Stimulated activated memory B cell treated with anti-CD40 and anti-IgM and Interleukin-4, amounts not matched to agents 10 μg/mL and 1 μg/mL and 100 μg/mL, for 72 hours (primary cell): ENCODE results near the gene FLG.
"Not testable (repeated sequence)": the region's sequence is repeated elsewhere in the genome, so short reads cannot be mapped to it uniquely, and the experiment has no call there.

Source experiments
- ATAC-seq: fragments of 150-1000 bp; cut with Tn5 transposase; 2 replicates; pipeline ENCODE4 v1.10.0; 2021
- H3K27ac Mint-ChIP-seq: one replicate; pipeline ENCODE4 v1.8.0; 2022; ENCODE audit warnings: mild to moderate bottlenecking, mixed read lengths
- H3K27me3 Mint-ChIP-seq: one replicate; pipeline ENCODE4 v1.8.0; 2022; ENCODE audit warnings: mixed read lengths
- H3K36me3 Mint-ChIP-seq: one replicate; pipeline ENCODE4 v1.8.0; 2022; ENCODE audit warnings: mixed read lengths
- H3K4me1 Mint-ChIP-seq: one replicate; pipeline ENCODE4 v1.8.0; 2022; ENCODE audit warnings: mixed read lengths
- H3K4me3 Mint-ChIP-seq: one replicate; pipeline ENCODE4 v1.8.0; 2022; ENCODE audit warnings: mild to moderate bottlenecking, moderate library complexity, mixed read lengths
- H3K9me3 Mint-ChIP-seq: one replicate; pipeline ENCODE4 v1.8.0; 2022; ENCODE audit warnings: mixed read lengths

The FLG gene

DNA sequence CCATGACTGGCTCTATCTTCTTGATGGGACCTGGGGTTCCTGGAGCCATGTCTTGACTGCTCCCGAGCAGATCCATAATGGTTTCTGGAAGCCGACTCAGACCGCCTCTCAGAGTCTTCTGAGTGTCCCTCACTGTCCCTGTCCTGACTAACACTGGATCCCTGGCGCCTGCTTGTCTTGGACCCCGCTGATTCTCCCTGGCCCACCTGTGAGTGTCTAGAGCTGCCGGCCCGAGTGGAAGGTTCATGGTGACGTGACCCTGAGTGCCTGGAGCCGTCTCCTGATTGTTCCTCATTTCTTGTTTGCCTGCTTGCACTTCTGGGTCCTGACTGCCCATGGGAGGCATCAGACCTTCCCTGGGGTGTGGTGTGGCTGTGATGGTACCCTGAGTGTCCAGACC, 15.1 kb downstream of the FLG start:
- H3K9me3 Mint-ChIP-seq: peaks cover 3% of the 10 kb centered on the region
- H3K36me3 Mint-ChIP-seq: no peaks in the 10 kb centered on the region
- ATAC-seq: no peak
- no peak overlapping the region for H3K27ac Mint-ChIP-seq
- no peak overlapping the region for H3K4me3 Mint-ChIP-seq
- H3K27me3 Mint-ChIP-seq: peaks cover 31% of the 10 kb centered on the region
- no peaks in the 10 kb centered on the region for H3K4me1 Mint-ChIP-seq

DNA sequence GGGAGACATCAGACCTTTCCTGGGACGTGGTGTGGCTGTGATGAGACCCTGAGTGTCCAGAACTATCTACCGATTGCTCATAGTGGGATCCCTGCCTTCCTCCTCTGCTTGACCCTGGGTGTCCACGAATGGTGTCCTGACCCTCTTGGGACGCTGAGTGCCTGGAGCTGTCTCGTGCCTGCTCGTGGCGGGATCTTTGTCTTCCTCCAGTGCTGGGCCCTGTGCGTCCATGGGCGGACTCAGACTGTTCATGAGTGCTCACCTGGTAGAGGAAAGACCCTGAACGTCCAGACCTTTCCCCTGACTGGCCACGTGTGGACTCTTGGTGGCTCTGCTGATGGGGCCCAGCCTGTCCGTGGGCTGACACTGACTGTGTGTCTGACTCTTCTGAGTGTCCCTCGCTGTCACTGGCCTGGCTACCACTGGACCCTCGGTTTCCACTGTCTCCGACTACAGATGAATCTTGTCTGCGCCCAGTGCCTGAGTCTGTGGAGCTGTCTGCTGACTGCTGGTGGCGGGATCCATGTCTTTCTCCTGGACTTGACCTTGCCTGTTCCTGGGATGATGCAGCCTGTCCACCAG, 15.6 kb downstream of the FLG start:
- not testable (repeated sequence) for ATAC-seq, H3K4me1 Mint-ChIP-seq, H3K36me3 Mint-ChIP-seq, H3K9me3 Mint-ChIP-seq, H3K4me3 Mint-ChIP-seq, H3K27ac Mint-ChIP-seq
- peaks cover 28% of the 10 kb centered on the region for H3K27me3 Mint-ChIP-seq

DNA sequence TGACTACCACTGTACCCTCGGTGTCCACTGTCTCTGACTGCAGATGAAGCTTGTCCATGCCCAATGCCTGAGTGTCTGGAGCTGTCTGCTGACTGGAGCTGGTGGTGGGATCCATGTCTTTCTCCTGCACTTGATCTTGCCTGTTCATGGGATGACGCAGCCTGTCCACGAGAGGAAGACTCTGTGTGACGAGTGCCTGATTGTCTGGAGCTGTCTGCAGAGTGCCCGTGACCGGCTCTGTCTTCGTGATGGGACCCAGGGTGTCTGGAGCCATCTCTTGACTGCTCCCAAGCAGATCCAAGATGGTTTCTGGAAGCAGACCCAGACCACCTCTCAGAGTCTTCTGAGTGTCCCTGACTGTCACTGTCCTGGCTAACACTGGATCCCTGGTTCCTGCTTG, 16.3 kb downstream of the FLG start:
- H3K36me3 Mint-ChIP-seq, H3K4me1 Mint-ChIP-seq, H3K9me3 Mint-ChIP-seq, H3K4me3 Mint-ChIP-seq, H3K27ac Mint-ChIP-seq, ATAC-seq: not testable (repeated sequence)
- H3K27me3 Mint-ChIP-seq: peaks cover 21% of the 10 kb centered on the region

DNA sequence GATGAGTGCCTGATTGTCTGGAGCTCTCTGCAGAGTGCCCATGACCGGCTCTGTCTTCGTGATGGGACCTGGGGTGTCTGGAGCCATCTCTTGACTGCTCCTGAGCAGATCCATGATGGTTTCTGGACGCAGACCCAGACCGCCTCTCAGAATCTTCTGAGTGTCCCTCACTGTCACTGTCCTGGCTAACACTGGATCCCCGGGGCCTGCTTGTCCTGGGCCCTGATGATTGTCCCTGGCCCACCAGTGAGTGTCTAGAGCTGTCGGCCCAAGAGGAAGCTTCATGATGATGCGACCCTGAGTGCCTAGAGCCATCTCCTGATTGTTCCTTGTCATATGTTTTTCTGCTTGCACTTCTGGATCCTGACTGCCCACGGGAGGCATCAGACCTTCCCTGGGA, 17.1 kb downstream of the FLG start:
- not testable (repeated sequence) for H3K4me1 Mint-ChIP-seq, H3K27ac Mint-ChIP-seq, H3K36me3 Mint-ChIP-seq, H3K4me3 Mint-ChIP-seq, H3K9me3 Mint-ChIP-seq, ATAC-seq
- H3K27me3 Mint-ChIP-seq: peaks cover 13% of the 10 kb centered on the region

DNA sequence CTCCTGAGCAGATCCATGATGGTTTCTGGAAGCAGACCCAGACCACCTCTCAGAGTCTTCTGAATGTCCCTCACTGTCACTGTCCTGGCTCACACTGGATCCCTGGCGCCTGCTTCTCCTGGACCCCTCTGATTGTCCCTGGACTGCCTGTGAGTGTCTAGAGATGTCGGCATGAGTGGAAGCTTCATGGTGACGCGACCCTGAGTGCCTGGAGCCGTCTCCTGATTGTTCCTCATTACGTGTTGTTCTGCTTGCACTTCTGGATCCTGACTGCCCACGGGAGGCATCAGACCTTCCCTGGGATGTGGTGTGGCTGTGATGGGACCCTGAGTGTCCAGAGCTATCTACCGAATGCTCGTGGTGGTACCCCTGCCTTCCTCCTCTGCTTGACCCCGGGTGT, 18.9 kb downstream of the FLG start:
- not testable (repeated sequence) for H3K27ac Mint-ChIP-seq, H3K27me3 Mint-ChIP-seq, H3K4me3 Mint-ChIP-seq, H3K36me3 Mint-ChIP-seq, H3K9me3 Mint-ChIP-seq, H3K4me1 Mint-ChIP-seq, ATAC-seq

DNA sequence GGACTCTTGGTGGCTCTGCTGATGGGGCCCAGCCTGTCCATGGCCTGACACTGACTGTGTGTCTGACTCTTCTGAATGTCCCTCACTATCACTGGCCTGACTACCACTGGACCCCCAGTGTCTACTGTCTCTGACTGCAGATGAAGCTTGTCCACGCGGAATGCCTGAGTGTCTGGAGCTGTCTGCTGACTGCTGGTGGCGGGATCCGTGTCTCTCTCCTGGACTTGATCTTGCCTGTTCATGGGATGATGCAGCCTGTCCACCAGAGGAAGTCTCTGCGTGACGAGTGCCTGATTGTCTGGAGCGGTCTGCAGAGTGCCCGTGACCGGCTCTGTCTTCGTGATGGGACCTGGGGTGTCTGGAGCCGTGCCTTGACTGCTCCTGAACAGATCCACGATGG, 20.3 kb downstream of the FLG start:
- not testable (repeated sequence) for H3K4me3 Mint-ChIP-seq, H3K27ac Mint-ChIP-seq, ATAC-seq, H3K27me3 Mint-ChIP-seq, H3K36me3 Mint-ChIP-seq, H3K4me1 Mint-ChIP-seq, H3K9me3 Mint-ChIP-seq

DNA sequence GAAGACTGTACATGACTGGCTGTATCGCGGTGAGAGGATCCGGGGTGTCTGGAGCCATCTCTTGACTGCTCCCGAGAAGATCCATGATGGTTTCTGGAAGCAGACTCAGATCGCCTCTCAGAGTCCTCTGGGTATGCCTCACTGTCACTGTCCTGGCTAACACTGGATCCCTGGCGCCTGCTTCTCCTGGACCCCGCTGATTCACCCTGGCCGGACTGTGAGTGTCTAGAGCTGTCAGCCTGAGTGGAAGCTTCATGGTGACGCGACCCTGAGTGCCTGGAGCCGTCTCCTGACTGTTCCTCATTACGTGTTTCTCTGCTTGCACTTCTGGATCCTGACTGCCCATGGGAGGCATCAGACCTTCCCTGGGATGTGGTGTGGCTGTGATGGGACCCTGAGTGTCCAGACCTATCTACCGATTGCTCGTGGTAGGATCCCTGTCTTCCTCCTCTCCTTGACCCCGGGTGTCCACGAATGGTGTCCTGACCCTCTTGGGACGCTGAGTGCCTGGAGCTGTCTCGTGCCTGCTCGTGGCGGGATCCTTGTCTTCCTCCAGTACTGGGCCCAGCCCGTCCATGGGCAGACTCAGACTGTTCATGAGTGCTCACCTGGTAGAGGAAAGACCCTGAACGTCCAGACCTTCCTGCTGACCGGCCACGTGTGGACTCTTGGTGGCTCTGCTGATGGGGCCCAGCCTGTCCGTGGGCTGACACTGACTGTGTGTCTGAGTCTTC, 21.7 kb downstream of the FLG start:
- not testable (repeated sequence) for H3K27me3 Mint-ChIP-seq, H3K36me3 Mint-ChIP-seq, H3K4me1 Mint-ChIP-seq, H3K9me3 Mint-ChIP-seq, H3K4me3 Mint-ChIP-seq, H3K27ac Mint-ChIP-seq, ATAC-seq

DNA sequence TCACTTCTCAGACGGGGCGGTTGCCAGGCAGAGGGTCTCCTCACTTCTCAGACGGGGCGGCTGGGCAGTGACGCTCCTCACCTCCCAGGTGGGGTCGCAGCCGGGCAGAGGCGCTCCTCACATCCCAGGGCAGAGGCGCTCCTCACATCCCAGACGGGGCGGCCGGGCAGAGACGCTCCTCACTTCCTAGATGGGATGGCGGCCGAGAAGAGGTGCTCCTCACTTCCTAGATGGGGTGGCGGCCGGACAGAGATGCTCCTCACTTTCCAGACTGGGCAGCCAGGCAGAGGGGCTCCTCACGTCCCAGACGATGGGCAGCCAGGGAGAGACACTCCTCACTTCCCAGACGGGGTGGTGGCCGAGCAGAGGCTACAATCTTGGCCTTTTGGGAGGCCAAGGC, 68.6 kb downstream of the FLG start:
- not testable (repeated sequence) for H3K27me3 Mint-ChIP-seq, H3K9me3 Mint-ChIP-seq, H3K4me3 Mint-ChIP-seq, ATAC-seq, H3K36me3 Mint-ChIP-seq, H3K27ac Mint-ChIP-seq, H3K4me1 Mint-ChIP-seq
